ENCODE results near the gene CASP5. TPM values are rescaled to one million over a fixed set of nuclear protein-coding genes. Genes with fewer than 3 reads are reported as not detected.

The CASP5 gene
- polyA plus RNA-seq, 1 donor (not counting 4 experiments of a cell fraction or from before 2014, with no cell fraction given), result not detected

DNA sequence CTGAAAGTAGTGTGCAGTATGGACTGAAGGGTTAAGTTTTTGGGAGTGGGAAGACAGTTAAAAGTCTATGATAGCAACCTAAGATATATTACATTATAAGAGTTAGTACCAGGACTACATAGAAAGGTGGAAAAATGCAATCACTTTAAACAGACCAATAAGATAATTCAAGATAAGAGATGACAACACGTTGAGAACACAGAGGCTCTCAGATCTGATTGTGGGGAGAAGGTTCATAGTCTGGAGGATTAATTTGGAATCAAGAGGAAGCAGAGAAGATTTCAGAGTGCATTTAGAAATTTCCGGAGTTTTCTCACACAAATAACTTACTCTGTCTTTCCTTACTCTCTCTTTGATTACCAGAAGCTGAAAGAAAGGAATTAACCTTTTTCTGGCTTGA lies 441 bp downstream of the CASP5 start:
- no peak for FAIRE-seq
- no peak overlapping the region for H2AFZ ChIP-seq (ENCODE audit: control insufficient read depth, low read length)
- no peaks in the 10 kb centered on the region for H3K9me3 ChIP-seq (ENCODE audit: control insufficient read depth, low read depth, low read length)
- H3K4me1 ChIP-seq (ENCODE audit: control insufficient read depth, extremely low read depth, insufficient read depth, low read length), result no peaks in the 10 kb centered on the region
- H3K27ac ChIP-seq (ENCODE audit: control insufficient read depth, insufficient read depth, low read length), result no peak overlapping the region
- no peaks in the 10 kb centered on the region for H3K9me1 ChIP-seq (ENCODE audit: control insufficient read depth, extremely low read depth, insufficient read depth, low read length)
- no peak overlapping the region for H3K4me2 ChIP-seq (ENCODE audit: control insufficient read depth, extremely low read depth, insufficient read depth, low read depth, low read length)
- TF ChIP-seq, protein P1, sequence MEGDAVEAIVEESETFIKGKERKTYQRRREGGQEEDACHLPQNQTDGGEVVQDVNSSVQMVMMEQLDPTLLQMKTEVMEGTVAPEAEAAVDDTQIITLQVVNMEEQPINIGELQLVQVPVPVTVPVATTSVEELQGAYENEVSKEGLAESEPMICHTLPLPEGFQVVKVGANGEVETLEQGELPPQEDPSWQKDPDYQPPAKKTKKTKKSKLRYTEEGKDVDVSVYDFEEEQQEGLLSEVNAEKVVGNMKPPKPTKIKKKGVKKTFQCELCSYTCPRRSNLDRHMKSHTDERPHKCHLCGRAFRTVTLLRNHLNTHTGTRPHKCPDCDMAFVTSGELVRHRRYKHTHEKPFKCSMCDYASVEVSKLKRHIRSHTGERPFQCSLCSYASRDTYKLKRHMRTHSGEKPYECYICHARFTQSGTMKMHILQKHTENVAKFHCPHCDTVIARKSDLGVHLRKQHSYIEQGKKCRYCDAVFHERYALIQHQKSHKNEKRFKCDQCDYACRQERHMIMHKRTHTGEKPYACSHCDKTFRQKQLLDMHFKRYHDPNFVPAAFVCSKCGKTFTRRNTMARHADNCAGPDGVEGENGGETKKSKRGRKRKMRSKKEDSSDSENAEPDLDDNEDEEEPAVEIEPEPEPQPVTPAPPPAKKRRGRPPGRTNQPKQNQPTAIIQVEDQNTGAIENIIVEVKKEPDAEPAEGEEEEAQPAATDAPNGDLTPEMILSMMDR (optimal IDR thresholded peaks at IDR 0.05 in 1 of 3, IDR thresholded peaks at IDR 0.05 in 1 of 3, conservative IDR thresholded peaks at IDR 0.05 in 1 of 3; ENCODE audit: extremely low read depth in 1 of 3, insufficient read depth in 2 of 3, low read length in 3 of 3), result no peak
- no peak for TF ChIP-seq EZH2 (IDR thresholded peaks at IDR 0.05; ENCODE audit: low read length)
- no peaks in the 10 kb centered on the region for H4K20me1 ChIP-seq (ENCODE audit: control insufficient read depth, extremely low read depth, insufficient read depth, low read length)
- H3K36me3 ChIP-seq (ENCODE audit: control insufficient read depth in 2 of 2, extremely low read depth in 1 of 2, insufficient read depth in 2 of 2, low read length in 2 of 2), result no peaks in the 10 kb centered on the region
- H3K9ac ChIP-seq (ENCODE audit: control insufficient read depth, extremely low read depth, insufficient read depth, low read length), result no peak overlapping the region
- H3K4me3 ChIP-seq (ENCODE audit: control insufficient read depth in 2 of 3, extremely low read depth in 1 of 3, insufficient read depth in 2 of 3, low read depth in 1 of 3, low read length in 3 of 3), result no peak overlapping the region
- DNase-seq (ENCODE audit: low read depth, low spot score), result no peak
- no peaks in the 10 kb centered on the region for H3K79me2 ChIP-seq (ENCODE audit: control insufficient read depth, insufficient read depth, low read length)
- dilution Hi-C loops (cut with MboI; ENCODE audit: extremely low pct_ligation_motif_present, low sequenced_read_pairs), result no loop called here
- no peaks in the 10 kb centered on the region for H3K27me3 ChIP-seq (ENCODE audit: control insufficient read depth, extremely low read depth, insufficient read depth, low read length)

DNA sequence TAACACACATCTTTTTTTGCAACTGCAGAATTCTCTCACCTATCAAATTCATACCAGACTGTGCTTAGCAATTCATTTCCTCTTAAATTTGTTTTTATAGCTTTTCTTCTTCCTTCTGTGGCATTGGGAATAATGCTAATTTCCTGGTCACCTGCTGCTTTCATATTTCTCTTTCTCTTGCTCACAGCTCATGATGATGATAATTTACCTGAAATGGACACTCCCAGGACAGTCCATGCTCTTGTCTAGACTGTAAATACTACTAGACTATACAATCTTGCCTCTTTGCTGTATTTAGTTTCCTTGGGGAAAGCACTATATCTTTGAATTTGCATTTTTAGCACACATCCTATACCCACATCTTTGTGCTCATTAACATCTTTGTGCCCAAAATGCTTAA lies 15.5 kb downstream of the CASP5 start:
- no peaks in the 10 kb centered on the region for H3K9me3 ChIP-seq (ENCODE audit: control insufficient read depth, low read depth, low read length)
- no peaks in the 10 kb centered on the region for H3K4me1 ChIP-seq (ENCODE audit: control insufficient read depth, extremely low read depth, insufficient read depth, low read length)
- H4K20me1 ChIP-seq (ENCODE audit: control insufficient read depth, extremely low read depth, insufficient read depth, low read length), result no peaks in the 10 kb centered on the region
- H3K79me2 ChIP-seq (ENCODE audit: control insufficient read depth, insufficient read depth, low read length), result no peaks in the 10 kb centered on the region
- TF ChIP-seq EZH2 (IDR thresholded peaks at IDR 0.05; ENCODE audit: low read length), result no peak
- TF ChIP-seq, protein P1 (optimal IDR thresholded peaks at IDR 0.05 in 1 of 3, IDR thresholded peaks at IDR 0.05 in 1 of 3, conservative IDR thresholded peaks at IDR 0.05 in 1 of 3; ENCODE audit: extremely low read depth in 1 of 3, insufficient read depth in 2 of 3, low read length in 3 of 3), result no peak
- no peak for FAIRE-seq
- no peak overlapping the region for H3K4me2 ChIP-seq (ENCODE audit: control insufficient read depth, extremely low read depth, insufficient read depth, low read depth, low read length)
- H3K36me3 ChIP-seq (ENCODE audit: control insufficient read depth in 2 of 2, extremely low read depth in 1 of 2, insufficient read depth in 2 of 2, low read length in 2 of 2), result no peaks in the 10 kb centered on the region
- dilution Hi-C loops (cut with MboI; ENCODE audit: extremely low pct_ligation_motif_present, low sequenced_read_pairs), result no loop called here
- no peaks in the 10 kb centered on the region for H3K27me3 ChIP-seq (ENCODE audit: control insufficient read depth, extremely low read depth, insufficient read depth, low read length)
- H2AFZ ChIP-seq (ENCODE audit: control insufficient read depth, low read length), result no peak overlapping the region
- no peak overlapping the region for H3K4me3 ChIP-seq (ENCODE audit: control insufficient read depth in 2 of 3, extremely low read depth in 1 of 3, insufficient read depth in 2 of 3, low read depth in 1 of 3, low read length in 3 of 3)
- no peaks in the 10 kb centered on the region for H3K9me1 ChIP-seq (ENCODE audit: control insufficient read depth, extremely low read depth, insufficient read depth, low read length)
- H3K9ac ChIP-seq (ENCODE audit: control insufficient read depth, extremely low read depth, insufficient read depth, low read length), result no peak overlapping the region
- no peak for DNase-seq (ENCODE audit: low read depth, low spot score)
- H3K27ac ChIP-seq (ENCODE audit: control insufficient read depth, insufficient read depth, low read length), result no peak overlapping the region

All from keratinocyte (primary cell).